VCaP (cell line): ENCODE measurements around the gene DENND2D.
A peak's percentile ranks its signal among the peaks of the same experiment; 100 is the strongest.

Experiments
- H3K27ac ChIP-seq: fragments of 450-650 bp; 2 replicates; pipeline ENCODE4 v1.5.1; 2017
- CTCF ChIP-seq: fragments of 450-650 bp; conservative IDR thresholded peaks from 2 replicates; pipeline ENCODE4 v1.5.1; 2017; ENCODE audit warnings: mild to moderate bottlenecking, moderate library complexity

The DENND2D gene

GRCh38 chr1:111200802-111201161, 336 bp upstream of the DENND2D start:
- no peak for TF ChIP-seq CTCF
- no peak overlapping the region for H3K27ac ChIP-seq

GRCh38 chr1:111199329-111199728, 1.1 kb downstream of the DENND2D start:
- TF ChIP-seq CTCF, result no peak
- no peak overlapping the region for H3K27ac ChIP-seq

- no peak for TF ChIP-seq CTCF
- H3K27ac ChIP-seq, result no peak overlapping the region
Observed at GRCh38 chr1:111198836-111199235, 1.6 kb downstream of the DENND2D start.

GRCh38 chr1:111197598-111198284, 2.7 kb downstream of the DENND2D start:
- no peak overlapping the region for H3K27ac ChIP-seq
- TF ChIP-seq CTCF, result peak; percentile 56

- no peak overlapping the region for H3K27ac ChIP-seq
- no peak for TF ChIP-seq CTCF
Observed at GRCh38 chr1:111196213-111196612, 4.2 kb downstream of the DENND2D start.

- H3K27ac ChIP-seq, result no peak overlapping the region
- no peak for TF ChIP-seq CTCF
Observed at GRCh38 chr1:111195002-111195684, 5.3 kb downstream of the DENND2D start.

GRCh38 chr1:111193712-111194480, 6.5 kb downstream of the DENND2D start:
- H3K27ac ChIP-seq, result no peak overlapping the region

More at GRCh38 chr1:111193712-111194480, 6.5 kb downstream of the DENND2D start:
- TF ChIP-seq CTCF, result no peak
